Activated CD4-positive, CD25-positive, alpha-beta regulatory T cell (primary cell): ENCODE results near the gene RASAL1.
A peak's percentile ranks its signal among the peaks of the same experiment; 100 is the strongest.
"Not testable (repeated sequence)": the region's sequence is repeated elsewhere in the genome, so short reads cannot be mapped to it uniquely, and the experiment has no call there.

Experiments used
- DNase-seq, 4 experiments: peaks; one replicate each; lab custom pipeline; 2025; lab: John Stamatoyannopoulos, UW

Gene RASAL1

DNA sequence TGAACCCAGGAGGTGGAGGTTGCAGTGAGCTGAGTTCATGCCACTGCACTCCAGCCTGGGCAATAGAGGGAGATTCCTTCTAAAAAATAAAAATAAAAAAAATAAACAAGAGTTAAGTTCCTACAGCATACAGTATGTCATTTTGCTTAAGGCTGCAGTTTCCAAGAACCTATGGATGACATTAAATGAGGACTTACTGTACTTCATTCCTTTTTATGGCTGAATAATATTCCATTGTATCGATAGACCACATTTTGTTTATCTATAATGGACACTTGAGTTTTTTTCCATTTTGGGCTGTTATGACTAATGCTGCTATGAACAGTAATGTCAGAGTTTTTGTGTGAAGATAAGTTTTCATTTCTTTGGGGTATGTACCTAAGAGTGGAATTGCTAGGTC, 17.4 kb downstream of the RASAL1 start:
- no peak for DNase-seq

DNA sequence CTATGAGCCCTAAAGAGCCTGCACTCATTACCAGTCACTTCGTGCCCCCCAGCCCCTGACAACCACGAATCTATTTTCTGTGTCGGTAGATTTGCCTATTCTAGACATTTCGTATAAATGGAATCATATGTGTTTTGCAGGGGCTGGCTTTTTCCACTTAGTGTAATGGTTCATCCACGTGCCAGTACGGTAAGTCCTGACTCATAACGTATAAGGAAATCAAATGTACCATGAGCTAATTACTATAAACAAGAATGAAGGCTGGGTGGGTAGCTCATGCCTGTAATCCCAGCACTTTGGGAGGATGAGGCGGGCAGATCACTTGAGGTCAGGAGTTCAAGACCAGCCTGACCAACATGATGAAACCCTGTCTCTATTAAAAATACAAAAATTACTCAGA, 17.9 kb downstream of the RASAL1 start:
- DNase-seq: not testable (repeated sequence)

- no peak for DNase-seq
Observed at GRCh38 chr12:113116875-113117274, 18.7 kb downstream of the RASAL1 start.

DNA sequence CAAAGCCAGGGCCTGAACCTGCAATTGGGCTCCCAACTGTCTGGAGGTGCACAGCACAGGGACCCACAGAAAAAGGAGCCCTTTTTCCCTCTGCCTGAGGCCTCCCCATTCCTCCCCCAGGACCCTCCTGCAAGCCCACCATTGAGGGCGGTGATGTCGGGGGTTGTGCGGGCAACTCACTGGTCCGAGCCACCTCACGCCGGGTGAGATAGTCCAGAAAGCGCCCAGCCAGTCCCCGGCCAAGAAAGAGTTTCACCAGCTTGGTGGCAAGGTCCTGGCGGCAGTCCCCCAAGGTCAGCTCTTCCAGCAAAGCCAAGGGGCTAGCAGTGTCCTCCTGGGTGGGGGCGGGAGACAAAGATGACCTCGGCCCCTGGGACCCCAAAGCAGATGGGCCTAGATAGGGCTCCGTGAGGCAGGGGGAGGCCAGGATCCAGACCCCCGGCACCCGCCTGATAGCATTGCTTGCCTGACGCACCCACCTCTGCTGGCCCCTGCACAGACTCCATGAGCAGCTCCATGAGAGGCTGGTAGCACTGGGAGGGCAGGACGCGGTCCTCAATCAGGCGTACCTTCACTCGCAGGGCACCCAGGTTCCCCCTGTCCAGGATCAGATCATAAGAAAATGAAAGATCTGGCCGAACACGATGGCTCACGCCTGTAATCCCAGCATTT, 20.0 kb downstream of the RASAL1 start:
- no peak for DNase-seq

GRCh38 chr12:113114447-113115178, 20.9 kb downstream of the RASAL1 start:
- DNase-seq: no peak

DNA sequence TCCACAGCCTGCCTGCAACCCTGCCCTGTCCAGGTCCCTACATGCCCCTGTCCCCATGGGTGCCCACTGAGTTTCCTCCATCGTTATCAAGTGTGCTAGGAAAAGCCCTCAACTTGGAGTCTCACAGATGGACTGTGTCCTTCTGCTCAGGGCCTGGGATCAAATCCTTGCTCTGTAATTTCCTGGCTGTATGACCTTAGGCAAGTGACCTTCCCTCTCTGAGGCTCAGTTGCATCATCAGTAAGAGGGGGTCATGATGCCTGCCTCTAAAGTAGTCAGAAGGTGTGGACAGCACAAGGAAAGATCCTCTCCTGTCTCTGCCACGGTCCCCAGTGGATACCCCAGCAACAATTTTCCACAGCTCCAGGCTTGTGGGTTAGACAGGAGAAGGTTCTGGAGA, 22.2 kb downstream of the RASAL1 start:
- DNase-seq: no peak

- no peak for DNase-seq
Observed at GRCh38 chr12:113112043-113112899, 23.3 kb downstream of the RASAL1 start.

DNA sequence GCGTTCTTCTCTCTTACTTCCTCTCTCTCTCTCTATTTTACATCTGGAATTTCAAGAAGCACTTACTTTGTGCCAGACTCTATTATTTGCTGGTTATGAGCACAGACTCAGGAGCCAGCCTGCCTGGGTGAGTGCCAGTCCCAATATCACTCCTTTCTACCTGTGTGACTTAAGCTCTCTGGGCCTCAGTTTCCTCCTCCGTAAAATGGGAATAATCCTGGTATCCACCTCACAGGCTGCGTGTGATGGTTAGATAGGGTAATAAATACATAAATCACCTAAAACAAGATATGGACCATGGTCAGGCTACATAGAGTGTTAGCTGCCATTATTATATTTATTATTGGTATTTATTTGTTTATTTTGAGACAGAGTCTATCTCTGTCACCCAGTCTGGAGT, 24.3 kb downstream of the RASAL1 start:
- no peak for DNase-seq

- no peak for DNase-seq
Observed at GRCh38 chr12:113109872-113110599, 25.5 kb downstream of the RASAL1 start.

GRCh38 chr12:113109360-113109759, 26.2 kb downstream of the RASAL1 start:
- no peak for DNase-seq

- DNase-seq: no peak
Observed at GRCh38 chr12:113108308-113108707, 27.3 kb downstream of the RASAL1 start.

DNA sequence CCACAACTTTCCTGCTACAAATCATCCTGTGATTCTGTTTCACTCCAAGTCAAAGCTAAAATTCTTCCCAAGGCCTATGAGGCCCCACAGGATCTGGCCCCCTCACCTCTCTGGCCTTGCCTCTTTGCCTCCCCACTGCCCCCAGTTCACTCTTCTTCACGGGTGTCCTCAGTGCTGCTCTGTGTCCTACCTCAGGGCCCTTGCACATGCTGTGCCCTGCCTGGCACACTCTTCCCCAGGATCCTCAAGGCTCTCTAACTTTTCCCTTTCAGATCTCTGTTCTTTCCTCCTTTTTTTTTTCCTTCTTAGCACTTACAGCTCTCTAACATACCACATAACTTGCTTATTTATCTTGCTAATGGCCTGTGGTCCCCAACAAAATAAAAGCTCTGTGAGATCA, 29.2 kb downstream of the RASAL1 start:
- no peak for DNase-seq

- no peak for DNase-seq
Observed at GRCh38 chr12:113105606-113106271, 29.8 kb downstream of the RASAL1 start.

- no peak for DNase-seq
Observed at GRCh38 chr12:113104953-113105510, 30.5 kb downstream of the RASAL1 start.

- peak; percentile 17 to 62 (median 36) for DNase-seq
Observed at GRCh38 chr12:113103756-113104450, 31.7 kb downstream of the RASAL1 start.

DNA sequence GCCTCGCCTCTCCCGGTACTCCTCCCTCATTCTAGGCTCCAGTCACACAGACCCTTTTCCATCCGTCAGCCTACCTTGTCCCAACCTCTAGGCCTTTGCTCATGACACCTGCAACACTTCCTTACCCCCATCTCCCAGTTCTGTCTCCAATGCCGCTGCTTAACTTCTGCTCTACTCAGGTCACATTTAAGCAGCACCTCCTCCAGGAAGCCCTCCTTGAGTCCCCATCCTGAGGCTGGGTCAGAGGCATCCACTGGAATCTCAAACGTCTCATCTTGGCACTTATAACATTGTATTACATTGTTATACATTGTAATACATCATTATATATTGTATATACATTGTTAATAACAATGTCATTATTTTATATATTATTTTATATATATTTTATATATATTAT, 32.8 kb downstream of the RASAL1 start:
- DNase-seq: no peak

GRCh38 chr12:113101751-113102150, 33.8 kb downstream of the RASAL1 start:
- no peak for DNase-seq

GRCh38 chr12:113099764-113100163, 35.8 kb downstream of the RASAL1 start:
- DNase-seq: no peak

DNA sequence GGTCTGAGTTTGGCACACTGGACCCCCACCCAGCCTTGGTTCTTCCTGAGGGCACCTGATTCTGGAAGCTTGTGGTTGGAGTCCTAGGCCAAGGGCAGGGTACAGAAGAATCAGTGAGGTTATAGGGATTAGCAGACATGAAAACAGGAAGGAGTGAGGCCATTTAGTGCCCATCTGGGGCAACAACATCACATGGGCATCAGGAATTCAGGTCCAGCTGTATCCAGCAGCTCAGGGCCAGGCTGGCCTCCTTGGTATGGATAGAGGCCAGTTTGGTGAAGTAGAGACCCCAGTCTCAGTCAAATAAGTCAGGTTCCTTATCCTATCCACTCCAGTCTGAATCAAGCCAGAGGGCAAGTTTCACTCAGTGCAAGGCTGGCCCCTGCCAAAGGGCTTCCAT, 36.2 kb downstream of the RASAL1 start:
- DNase-seq: no peak

DNA sequence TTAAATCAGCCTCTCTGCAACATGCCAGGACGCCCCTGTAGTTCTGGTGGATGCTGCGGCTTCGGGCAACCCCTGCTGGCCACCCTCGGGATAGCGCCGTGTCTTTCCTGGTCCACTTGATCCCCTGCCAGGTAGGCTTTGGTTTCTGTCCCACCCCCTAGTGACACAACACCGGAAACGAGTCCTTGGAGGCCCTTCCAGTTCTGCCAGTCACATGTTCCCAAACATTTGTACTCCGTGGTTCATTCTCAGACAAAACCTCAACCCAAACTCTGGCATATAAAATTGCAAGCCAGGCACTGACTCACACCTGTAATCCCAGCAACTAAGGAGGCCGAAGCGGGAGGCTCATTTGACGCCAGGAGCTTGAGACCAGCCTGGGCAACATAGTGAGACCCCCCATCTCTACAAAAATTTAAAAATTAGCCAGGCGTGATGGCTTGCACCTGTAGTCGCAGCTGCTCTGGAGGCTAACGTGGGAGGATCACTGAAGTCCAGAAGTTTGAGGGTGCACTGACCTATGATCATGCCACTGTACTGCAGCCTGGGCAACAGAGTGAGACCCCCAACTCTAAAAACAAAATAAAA, 37.0 kb downstream of the RASAL1 start:
- peak; percentile 15 to 47 (median 36) for DNase-seq
